ENCODE results near the gene CDH6.

Gene CDH6

DNA sequence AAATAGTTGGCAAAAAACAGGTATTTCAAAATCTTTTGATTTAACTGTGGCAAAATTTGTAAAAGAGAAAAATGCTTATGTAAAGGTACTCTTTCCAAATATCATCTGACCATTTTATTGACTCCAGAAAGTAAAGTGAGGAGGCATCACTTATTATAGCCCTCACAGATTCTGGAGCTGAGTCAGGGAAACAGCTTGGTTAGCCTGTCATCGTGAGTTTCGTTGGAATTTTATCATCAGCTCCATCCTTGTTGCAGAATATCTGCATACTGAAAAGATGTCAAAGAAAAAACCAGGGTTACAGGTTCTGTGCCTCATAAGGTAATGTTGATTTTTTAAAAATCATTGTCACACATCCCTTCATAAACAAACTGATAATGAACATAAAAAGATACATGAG is 74.8 kb downstream of the CDH6 start:
- Histone ChIP-seq H3K27me3 (ENCODE audit: control insufficient read depth, insufficient read depth, low read length) (no peaks in the 10 kb centered on the region), H3K4me3 (ENCODE audit: low read depth, low read length) (no peak overlapping the region), H3K9ac (ENCODE audit: low read depth, low read length) (no peak overlapping the region), H3K36me3 (ENCODE audit: control insufficient read depth, insufficient read depth, low read length) (no peaks in the 10 kb centered on the region), H3K4me1 (ENCODE audit: control insufficient read depth, insufficient read depth, low read length) (peaks cover 7% of the 10 kb centered on the region), H3K9me3 (ENCODE audit: control insufficient read depth, insufficient read depth, low read length) (no peaks in the 10 kb centered on the region)

DNA sequence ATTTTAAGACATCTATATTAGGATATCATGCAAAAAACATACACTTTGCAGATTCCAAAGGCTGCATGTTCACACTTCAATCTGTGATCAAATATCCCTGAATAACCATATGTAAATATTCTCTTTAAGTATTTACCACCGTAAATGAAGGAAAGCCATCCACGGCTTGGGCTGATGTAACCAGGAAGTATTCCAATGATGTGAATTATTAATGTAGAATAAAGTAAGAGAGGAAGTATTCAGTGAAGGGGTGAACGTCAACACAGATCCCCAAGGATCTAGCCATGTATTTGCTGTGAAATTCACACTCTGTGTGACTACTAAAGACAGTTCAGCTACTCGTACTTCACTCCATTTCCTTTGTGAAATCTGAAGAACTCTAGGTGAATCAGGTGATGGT is 75.2 kb downstream of the CDH6 start:
- no peak overlapping the region for H3K4me3 ChIP-seq (ENCODE audit: low read depth, low read length)
- no peaks in the 10 kb centered on the region for H3K27me3 ChIP-seq (ENCODE audit: control insufficient read depth, insufficient read depth, low read length)
- no peak overlapping the region for H3K9ac ChIP-seq (ENCODE audit: low read depth, low read length)
- H3K4me1 ChIP-seq (ENCODE audit: control insufficient read depth, insufficient read depth, low read length): peaks cover 11% of the 10 kb centered on the region
- H3K36me3 ChIP-seq (ENCODE audit: control insufficient read depth, insufficient read depth, low read length): no peaks in the 10 kb centered on the region
- no peaks in the 10 kb centered on the region for H3K9me3 ChIP-seq (ENCODE audit: control insufficient read depth, insufficient read depth, low read length)

DNA sequence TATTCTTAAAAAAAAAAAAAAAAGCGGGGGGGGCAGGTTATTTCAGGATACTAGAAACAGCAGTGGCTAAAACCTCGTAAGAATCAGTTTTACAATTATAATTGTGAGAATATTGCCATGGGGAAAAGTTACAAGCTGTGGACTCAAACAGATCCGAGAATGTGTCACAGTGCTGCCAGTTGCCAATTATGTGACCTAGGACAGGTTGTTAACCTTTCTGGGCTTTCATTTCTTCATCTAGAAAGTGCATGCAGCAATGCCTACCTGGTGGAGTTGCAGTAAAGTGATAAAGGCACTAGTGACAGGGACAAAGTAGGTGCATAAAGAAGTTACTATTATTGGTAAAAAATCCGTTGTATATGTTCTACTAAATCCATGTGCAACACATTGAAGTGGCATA is 75.8 kb downstream of the CDH6 start:
- H3K27me3 ChIP-seq (ENCODE audit: control insufficient read depth, insufficient read depth, low read length): no peaks in the 10 kb centered on the region
- no peaks in the 10 kb centered on the region for H3K36me3 ChIP-seq (ENCODE audit: control insufficient read depth, insufficient read depth, low read length)
- no peak overlapping the region for H3K9ac ChIP-seq (ENCODE audit: low read depth, low read length)
- H3K4me1 ChIP-seq (ENCODE audit: control insufficient read depth, insufficient read depth, low read length): peaks cover 14% of the 10 kb centered on the region
- H3K9me3 ChIP-seq (ENCODE audit: control insufficient read depth, insufficient read depth, low read length): no peaks in the 10 kb centered on the region
- no peak overlapping the region for H3K4me3 ChIP-seq (ENCODE audit: low read depth, low read length)

DNA sequence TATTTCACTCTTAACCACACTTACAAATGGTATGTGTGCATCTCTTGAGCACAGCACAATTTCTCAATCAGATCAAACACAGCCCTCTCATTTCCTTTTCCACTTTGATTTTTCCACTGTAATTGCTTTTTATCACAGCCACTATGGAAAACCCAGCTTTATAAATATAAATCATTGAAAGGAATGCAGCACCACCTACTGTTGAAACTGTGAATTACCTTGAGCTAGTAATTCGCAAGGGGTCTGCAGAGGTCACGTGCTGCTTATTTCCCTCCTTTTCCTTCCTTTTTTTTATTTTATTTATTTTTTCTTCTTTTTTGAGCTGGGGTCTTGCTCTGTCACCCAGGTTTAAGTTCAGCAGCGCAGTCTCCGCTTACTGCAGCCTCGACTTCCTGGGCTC is 76.9 kb downstream of the CDH6 start:
- Histone ChIP-seq H3K4me3 (ENCODE audit: low read depth, low read length) (no peak overlapping the region), H3K9ac (ENCODE audit: low read depth, low read length) (no peak overlapping the region), H3K36me3 (ENCODE audit: control insufficient read depth, insufficient read depth, low read length) (no peaks in the 10 kb centered on the region), H3K27me3 (ENCODE audit: control insufficient read depth, insufficient read depth, low read length) (no peaks in the 10 kb centered on the region), H3K9me3 (ENCODE audit: control insufficient read depth, insufficient read depth, low read length) (no peaks in the 10 kb centered on the region), H3K4me1 (ENCODE audit: control insufficient read depth, insufficient read depth, low read length) (peaks cover 14% of the 10 kb centered on the region)

DNA sequence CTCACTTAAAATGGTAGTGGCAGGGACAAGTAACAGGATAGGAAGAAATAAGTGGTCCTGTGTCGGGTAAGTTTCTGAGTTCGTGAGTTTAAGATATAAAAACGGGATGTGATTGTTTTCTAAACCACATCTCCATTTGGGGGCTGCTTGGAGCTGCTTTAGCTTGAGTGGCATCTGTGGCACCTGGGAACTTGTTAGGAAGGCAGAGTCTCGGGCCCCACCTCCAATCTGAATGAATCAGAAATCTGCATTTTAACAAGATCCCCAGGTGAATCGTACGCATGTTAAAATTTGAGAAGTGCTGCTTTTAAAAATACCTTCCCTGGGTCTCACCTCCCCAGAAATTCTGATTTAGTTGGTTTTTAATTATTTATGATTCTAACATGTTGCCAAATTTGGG is 78.1 kb downstream of the CDH6 start:
- no peaks in the 10 kb centered on the region for H3K9me3 ChIP-seq (ENCODE audit: control insufficient read depth, insufficient read depth, low read length)
- no peak overlapping the region for H3K9ac ChIP-seq (ENCODE audit: low read depth, low read length)
- no peak overlapping the region for H3K4me3 ChIP-seq (ENCODE audit: low read depth, low read length)
- H3K27me3 ChIP-seq (ENCODE audit: control insufficient read depth, insufficient read depth, low read length): no peaks in the 10 kb centered on the region
- H3K4me1 ChIP-seq (ENCODE audit: control insufficient read depth, insufficient read depth, low read length): peaks cover 14% of the 10 kb centered on the region
- no peaks in the 10 kb centered on the region for H3K36me3 ChIP-seq (ENCODE audit: control insufficient read depth, insufficient read depth, low read length)

DNA sequence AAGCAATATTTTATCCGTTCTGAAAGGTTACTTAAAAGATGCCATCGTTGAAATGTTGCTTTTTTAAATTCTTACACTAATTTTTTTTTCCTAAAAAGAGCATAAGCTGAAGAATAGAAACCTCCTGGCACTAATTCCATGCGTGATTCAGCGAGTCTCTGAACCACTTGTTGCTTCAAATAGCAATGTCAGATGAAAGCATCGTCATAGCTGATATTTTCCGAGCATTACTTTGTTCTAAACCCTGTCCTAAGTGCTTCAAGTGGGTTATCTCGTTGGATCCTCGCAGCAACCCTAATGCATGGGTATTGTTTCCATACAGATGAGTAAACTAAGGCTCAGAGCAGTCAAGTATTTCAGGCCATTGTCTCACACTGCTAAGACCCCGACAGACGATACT is 79.7 kb downstream of the CDH6 start:
- H3K27me3 ChIP-seq (ENCODE audit: control insufficient read depth, insufficient read depth, low read length): no peaks in the 10 kb centered on the region
- H3K4me1 ChIP-seq (ENCODE audit: control insufficient read depth, insufficient read depth, low read length): peaks cover 14% of the 10 kb centered on the region
- H3K9me3 ChIP-seq (ENCODE audit: control insufficient read depth, insufficient read depth, low read length): no peaks in the 10 kb centered on the region
- H3K36me3 ChIP-seq (ENCODE audit: control insufficient read depth, insufficient read depth, low read length): no peaks in the 10 kb centered on the region
- no peak overlapping the region for H3K4me3 ChIP-seq (ENCODE audit: low read depth, low read length)
- no peak overlapping the region for H3K9ac ChIP-seq (ENCODE audit: low read depth, low read length)

DNA sequence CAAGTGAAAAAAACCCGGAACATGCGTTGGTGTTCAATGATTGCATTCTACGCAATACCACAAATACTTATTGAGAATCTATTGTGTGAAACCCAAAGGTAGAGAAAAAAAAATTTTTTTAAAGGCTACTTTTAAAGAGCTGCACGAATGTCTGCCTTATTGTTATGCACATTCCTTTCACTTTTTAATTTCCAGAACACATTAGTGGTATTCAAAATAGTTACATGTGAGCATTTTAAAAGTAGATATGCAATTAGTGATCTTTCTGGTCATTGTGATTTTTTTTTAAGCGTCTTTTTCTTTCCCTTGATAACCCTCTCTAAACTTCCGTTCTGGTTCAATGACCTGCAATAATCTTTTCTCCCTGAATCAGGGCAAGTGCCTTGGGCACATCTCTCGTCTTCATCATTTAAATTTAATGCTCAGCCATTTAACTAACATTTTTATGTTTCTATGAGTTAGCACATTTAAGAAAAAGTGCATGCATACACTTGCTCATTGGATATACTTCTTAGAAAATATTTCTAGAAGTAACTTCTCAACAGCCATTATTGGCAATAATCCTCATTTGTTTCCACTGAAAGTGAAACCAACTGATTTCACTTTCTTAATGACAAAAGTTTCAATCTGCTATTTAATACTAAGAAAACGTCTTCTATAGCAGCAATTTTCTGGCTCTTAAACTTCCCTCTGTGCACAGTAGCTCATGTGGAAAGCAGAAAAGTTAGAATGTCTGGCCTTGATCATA is 80.3 kb downstream of the CDH6 start:
- Histone ChIP-seq H3K27me3 (ENCODE audit: control insufficient read depth, insufficient read depth, low read length) (no peaks in the 10 kb centered on the region), H3K4me3 (ENCODE audit: low read depth, low read length) (no peak overlapping the region), H3K4me1 (ENCODE audit: control insufficient read depth, insufficient read depth, low read length) (peaks cover 14% of the 10 kb centered on the region), H3K36me3 (ENCODE audit: control insufficient read depth, insufficient read depth, low read length) (no peaks in the 10 kb centered on the region), H3K9ac (ENCODE audit: low read depth, low read length) (no peak overlapping the region), H3K9me3 (ENCODE audit: control insufficient read depth, insufficient read depth, low read length) (no peaks in the 10 kb centered on the region)

DNA sequence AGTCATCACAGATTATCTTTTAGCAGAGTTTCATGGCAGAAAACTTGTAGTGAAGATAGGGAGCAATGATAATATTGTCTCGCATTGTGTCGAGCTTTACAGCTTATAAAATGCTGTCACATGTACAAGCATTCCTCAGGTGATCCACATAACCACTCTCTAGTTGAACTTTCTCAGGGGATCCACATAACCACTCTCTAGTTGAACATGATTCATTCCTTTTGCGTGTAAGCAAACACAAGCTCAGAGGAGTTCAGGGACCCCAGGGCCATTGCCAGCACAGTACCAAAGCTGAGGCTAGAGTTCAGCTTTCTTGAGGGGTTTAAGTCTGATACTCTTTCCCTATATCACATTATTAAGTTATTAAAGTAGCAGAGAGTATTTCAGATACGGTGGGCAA is 86.7 kb downstream of the CDH6 start:
- no peak overlapping the region for H3K9ac ChIP-seq (ENCODE audit: low read depth, low read length)
- no peaks in the 10 kb centered on the region for H3K9me3 ChIP-seq (ENCODE audit: control insufficient read depth, insufficient read depth, low read length)
- H3K4me3 ChIP-seq (ENCODE audit: low read depth, low read length): no peak overlapping the region
- H3K27me3 ChIP-seq (ENCODE audit: control insufficient read depth, insufficient read depth, low read length): no peaks in the 10 kb centered on the region
- peaks cover 6% of the 10 kb centered on the region for H3K4me1 ChIP-seq (ENCODE audit: control insufficient read depth, insufficient read depth, low read length)
- no peaks in the 10 kb centered on the region for H3K36me3 ChIP-seq (ENCODE audit: control insufficient read depth, insufficient read depth, low read length)

DNA sequence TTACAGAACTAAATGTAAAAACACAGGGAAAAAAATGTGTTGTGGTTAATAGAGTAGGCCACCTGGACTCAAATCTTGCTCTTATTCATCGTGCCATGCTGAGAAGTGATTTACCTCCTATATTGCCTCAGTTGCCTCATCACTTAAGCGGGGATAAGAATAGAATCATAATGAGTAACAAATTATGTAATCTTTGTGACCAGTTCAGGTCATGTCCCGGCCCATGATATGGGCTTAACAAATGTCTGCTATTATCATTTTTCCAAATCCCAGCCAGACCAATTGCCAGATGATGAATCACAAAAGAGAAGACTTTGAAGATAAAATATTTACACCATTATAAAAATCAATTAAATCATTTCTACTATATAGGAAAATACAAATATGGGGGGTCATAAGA is 89.8 kb downstream of the CDH6 start:
- Histone ChIP-seq H3K4me3 (ENCODE audit: low read depth, low read length) (no peak overlapping the region), H3K4me1 (ENCODE audit: control insufficient read depth, insufficient read depth, low read length) (peaks cover 6% of the 10 kb centered on the region), H3K36me3 (ENCODE audit: control insufficient read depth, insufficient read depth, low read length) (no peaks in the 10 kb centered on the region), H3K9ac (ENCODE audit: low read depth, low read length) (no peak overlapping the region), H3K9me3 (ENCODE audit: control insufficient read depth, insufficient read depth, low read length) (no peaks in the 10 kb centered on the region), H3K27me3 (ENCODE audit: control insufficient read depth, insufficient read depth, low read length) (no peaks in the 10 kb centered on the region)

DNA sequence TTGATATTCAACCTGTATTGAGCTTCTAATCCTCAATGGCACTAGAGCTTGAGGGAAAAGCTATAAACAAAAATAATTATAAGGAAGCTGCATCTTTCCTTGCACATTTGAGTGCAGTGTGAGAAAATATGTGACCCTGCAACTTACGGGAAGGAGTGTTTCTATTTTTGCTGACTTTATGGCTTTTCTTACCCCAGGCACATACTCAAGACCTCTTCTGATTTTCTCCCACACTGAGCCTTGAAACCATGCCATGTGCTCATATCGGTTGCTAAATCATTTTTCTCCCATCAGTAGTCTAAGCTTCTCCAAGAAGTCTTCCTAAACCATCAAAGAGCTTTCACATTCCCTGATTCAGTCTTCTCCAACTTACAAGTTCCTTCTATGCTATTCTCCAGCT is 91.5 kb downstream of the CDH6 start:
- Histone ChIP-seq H3K27me3 (ENCODE audit: control insufficient read depth, insufficient read depth, low read length) (no peaks in the 10 kb centered on the region), H3K9ac (ENCODE audit: low read depth, low read length) (no peak overlapping the region), H3K36me3 (ENCODE audit: control insufficient read depth, insufficient read depth, low read length) (no peaks in the 10 kb centered on the region), H3K9me3 (ENCODE audit: control insufficient read depth, insufficient read depth, low read length) (no peaks in the 10 kb centered on the region), H3K4me1 (ENCODE audit: control insufficient read depth, insufficient read depth, low read length) (peaks cover 6% of the 10 kb centered on the region), H3K4me3 (ENCODE audit: low read depth, low read length) (no peak overlapping the region)

DNA sequence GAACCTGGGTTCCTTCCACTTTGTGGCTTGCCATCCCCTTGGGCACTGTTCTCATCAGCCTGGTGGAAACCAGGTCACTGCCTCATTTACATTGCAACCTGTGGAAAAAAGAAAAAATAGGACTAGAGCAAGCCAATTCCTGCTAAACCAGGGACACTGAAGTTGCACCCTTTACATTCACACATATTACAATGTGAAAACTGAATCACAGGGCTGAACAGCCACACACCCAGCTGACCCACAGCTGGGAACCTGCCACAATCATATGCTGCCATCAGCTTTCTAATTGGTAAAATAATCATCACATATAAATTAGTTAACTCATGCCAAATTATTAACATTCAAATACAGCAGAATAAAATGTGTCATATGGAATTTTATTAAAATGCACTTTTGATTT is 94.5 kb downstream of the CDH6 start:
- Histone ChIP-seq H3K9me3 (ENCODE audit: control insufficient read depth, insufficient read depth, low read length) (no peaks in the 10 kb centered on the region), H3K4me1 (ENCODE audit: control insufficient read depth, insufficient read depth, low read length) (no peaks in the 10 kb centered on the region), H3K27me3 (ENCODE audit: control insufficient read depth, insufficient read depth, low read length) (no peaks in the 10 kb centered on the region), H3K36me3 (ENCODE audit: control insufficient read depth, insufficient read depth, low read length) (no peaks in the 10 kb centered on the region), H3K4me3 (ENCODE audit: low read depth, low read length) (no peak overlapping the region), H3K9ac (ENCODE audit: low read depth, low read length) (no peak overlapping the region)

DNA sequence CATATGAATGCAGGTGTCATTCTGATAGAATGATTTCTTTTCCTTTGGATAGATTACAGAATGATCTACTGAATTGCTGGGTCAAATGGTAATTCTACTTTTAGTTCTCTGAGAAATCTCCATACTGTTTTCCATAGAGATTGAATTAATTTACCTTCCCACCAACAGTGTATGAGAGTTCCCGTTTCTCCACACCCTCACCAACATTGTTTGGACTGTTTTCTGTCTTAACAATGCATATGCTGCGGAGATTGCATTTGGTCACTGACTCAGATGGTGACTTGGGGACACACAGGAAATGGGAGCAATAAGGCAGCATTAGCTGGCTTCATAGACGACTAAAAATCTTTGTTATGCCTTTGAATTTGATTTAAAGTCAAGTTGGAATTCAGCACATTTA is 95.9 kb downstream of the CDH6 start:
- no peaks in the 10 kb centered on the region for H3K4me1 ChIP-seq (ENCODE audit: control insufficient read depth, insufficient read depth, low read length)
- no peaks in the 10 kb centered on the region for H3K27me3 ChIP-seq (ENCODE audit: control insufficient read depth, insufficient read depth, low read length)
- no peaks in the 10 kb centered on the region for H3K9me3 ChIP-seq (ENCODE audit: control insufficient read depth, insufficient read depth, low read length)
- H3K4me3 ChIP-seq (ENCODE audit: low read depth, low read length): no peak overlapping the region
- H3K9ac ChIP-seq (ENCODE audit: low read depth, low read length): no peak overlapping the region
- no peaks in the 10 kb centered on the region for H3K36me3 ChIP-seq (ENCODE audit: control insufficient read depth, insufficient read depth, low read length)
